IgD-negative memory B cell (primary cell): ENCODE data around the gene PCDH9. TPM values are rescaled to one million over a fixed set of nuclear protein-coding genes. Genes with fewer than 3 reads are reported as not detected.

Source experiments
- H3K27ac Mint-ChIP-seq, 3 donors: one replicate each; pipeline ENCODE4 v1.8.0; 2020 to 2022; ENCODE audit warnings: mild to moderate bottlenecking in 3 of 3, mixed read lengths in 3 of 3, moderate library complexity in 1 of 3
- H3K27me3 Mint-ChIP-seq: one replicate; pipeline ENCODE4 v1.8.0; 2021; ENCODE audit warnings: mixed read lengths
- H3K36me3 Mint-ChIP-seq: one replicate; pipeline ENCODE4 v1.8.0; 2020; ENCODE audit warnings: mild to moderate bottlenecking, mixed read lengths
- H3K4me1 Mint-ChIP-seq, 3 donors: one replicate each; pipeline ENCODE4 v1.8.0; 2020 to 2022; ENCODE audit warnings: mixed read lengths in 3 of 3, mild to moderate bottlenecking in 1 of 3
- H3K4me3 Mint-ChIP-seq, 4 donors: one replicate each; pipeline ENCODE4 v1.8.0; 2020 to 2022; ENCODE audit warnings: mild to moderate bottlenecking in 4 of 4, mixed read lengths in 4 of 4, moderate library complexity in 3 of 4
- H3K9me3 Mint-ChIP-seq, 3 donors: one replicate each; pipeline ENCODE4 v1.8.0; 2020 to 2021; ENCODE audit warnings: mixed read lengths in 3 of 3, mild to moderate bottlenecking in 1 of 3
- polyA plus RNA-seq: library from polyadenylated mRNA; unstranded; fragments of 300-500 nt; fragmentation: Illumina TruSeq; gene quantifications from one replicate; pipeline ENCODE4 v1.2.3, GENCODE V29; 2021

The PCDH9 gene
- polyA plus RNA-seq, 1 donor from 2014 or later, result 2.3 TPM

GRCh38 chr13:67208552-67208951 is 21.6 kb downstream of the PCDH9 start:
- H3K27me3 Mint-ChIP-seq, result no peaks in the 10 kb centered on the region
- H3K27ac Mint-ChIP-seq, result no peak overlapping the region
- H3K9me3 Mint-ChIP-seq, result no peaks in the 10 kb centered on the region
- H3K4me3 Mint-ChIP-seq, result no peak overlapping the region
- H3K4me1 Mint-ChIP-seq, result no peaks in the 10 kb centered on the region
- no peaks in the 10 kb centered on the region for H3K36me3 Mint-ChIP-seq

GRCh38 chr13:67204764-67205163 is 25.4 kb downstream of the PCDH9 start:
- H3K4me3 Mint-ChIP-seq, result no peak overlapping the region

GRCh38 chr13:67200605-67201004 is 29.5 kb downstream of the PCDH9 start:
- H3K4me1 Mint-ChIP-seq, result no peaks in the 10 kb centered on the region
- H3K27ac Mint-ChIP-seq, result no peak overlapping the region
- no peaks in the 10 kb centered on the region for H3K36me3 Mint-ChIP-seq
- no peaks in the 10 kb centered on the region for H3K27me3 Mint-ChIP-seq
- H3K9me3 Mint-ChIP-seq, result no peaks in the 10 kb centered on the region
- no peak overlapping the region for H3K4me3 Mint-ChIP-seq

More at GRCh38 chr13:67204764-67205163, 25.4 kb downstream of the PCDH9 start:
- Mint-ChIP-seq H3K36me3 (no peaks in the 10 kb centered on the region), H3K4me1 (no peaks in the 10 kb centered on the region), H3K27ac (no peak overlapping the region), H3K27me3 (no peaks in the 10 kb centered on the region), H3K9me3 (no peaks in the 10 kb centered on the region)

GRCh38 chr13:67200183-67200582 is 30.0 kb downstream of the PCDH9 start:
- Mint-ChIP-seq H3K27ac (no peak overlapping the region), H3K9me3 (no peaks in the 10 kb centered on the region), H3K4me1 (no peaks in the 10 kb centered on the region), H3K27me3 (no peaks in the 10 kb centered on the region), H3K36me3 (no peaks in the 10 kb centered on the region), H3K4me3 (no peak overlapping the region)

- H3K27ac Mint-ChIP-seq, result no peak overlapping the region
- H3K4me3 Mint-ChIP-seq, result no peak overlapping the region
- no peaks in the 10 kb centered on the region for H3K9me3 Mint-ChIP-seq
- H3K4me1 Mint-ChIP-seq, result no peaks in the 10 kb centered on the region
- H3K36me3 Mint-ChIP-seq, result no peaks in the 10 kb centered on the region
- no peaks in the 10 kb centered on the region for H3K27me3 Mint-ChIP-seq
Measured at GRCh38 chr13:67197704-67198103, 32.4 kb downstream of the PCDH9 start.

- no peaks in the 10 kb centered on the region for H3K27me3 Mint-ChIP-seq
- H3K4me1 Mint-ChIP-seq, result no peaks in the 10 kb centered on the region
- H3K4me3 Mint-ChIP-seq, result no peak overlapping the region
- H3K36me3 Mint-ChIP-seq, result no peaks in the 10 kb centered on the region
- no peak overlapping the region for H3K27ac Mint-ChIP-seq
- H3K9me3 Mint-ChIP-seq, result no peaks in the 10 kb centered on the region
Measured at GRCh38 chr13:67193979-67194378, 36.2 kb downstream of the PCDH9 start.

- no peak overlapping the region for H3K27ac Mint-ChIP-seq
- no peaks in the 10 kb centered on the region for H3K36me3 Mint-ChIP-seq
- no peaks in the 10 kb centered on the region for H3K9me3 Mint-ChIP-seq
- no peaks in the 10 kb centered on the region for H3K4me1 Mint-ChIP-seq
- H3K27me3 Mint-ChIP-seq, result no peaks in the 10 kb centered on the region
- H3K4me3 Mint-ChIP-seq, result no peak overlapping the region
Measured at GRCh38 chr13:67192751-67193150, 37.4 kb downstream of the PCDH9 start.

- Mint-ChIP-seq H3K4me3 (no peak overlapping the region), H3K4me1 (no peaks in the 10 kb centered on the region), H3K27ac (no peak overlapping the region), H3K9me3 (no peaks in the 10 kb centered on the region), H3K36me3 (no peaks in the 10 kb centered on the region), H3K27me3 (no peaks in the 10 kb centered on the region)
Measured at GRCh38 chr13:67186995-67187569, 43.1 kb downstream of the PCDH9 start.

GRCh38 chr13:67184247-67184646 is 45.9 kb downstream of the PCDH9 start:
- H3K9me3 Mint-ChIP-seq, result no peaks in the 10 kb centered on the region
- H3K4me1 Mint-ChIP-seq, result no peaks in the 10 kb centered on the region
- no peak overlapping the region for H3K27ac Mint-ChIP-seq
- H3K4me3 Mint-ChIP-seq, result no peak overlapping the region
- H3K27me3 Mint-ChIP-seq, result no peaks in the 10 kb centered on the region
- no peaks in the 10 kb centered on the region for H3K36me3 Mint-ChIP-seq

- no peaks in the 10 kb centered on the region for H3K9me3 Mint-ChIP-seq
- H3K27ac Mint-ChIP-seq, result no peak overlapping the region
- no peak overlapping the region for H3K4me3 Mint-ChIP-seq
- no peaks in the 10 kb centered on the region for H3K27me3 Mint-ChIP-seq
- no peaks in the 10 kb centered on the region for H3K36me3 Mint-ChIP-seq
- H3K4me1 Mint-ChIP-seq, result no peaks in the 10 kb centered on the region
Measured at GRCh38 chr13:67183151-67183550, 47.0 kb downstream of the PCDH9 start.

GRCh38 chr13:67175836-67176459 is 54.2 kb downstream of the PCDH9 start:
- Mint-ChIP-seq H3K4me3 (no peak overlapping the region), H3K27me3 (no peaks in the 10 kb centered on the region), H3K4me1 (no peaks in the 10 kb centered on the region), H3K9me3 (peaks cover 0 to 2% (median 1%) of the 10 kb centered on the region in 3 donors), H3K36me3 (no peaks in the 10 kb centered on the region), H3K27ac (peak overlapping the region in 1 of 3 donors; percentile 6)

- Mint-ChIP-seq H3K27ac (no peak overlapping the region), H3K4me1 (no peaks in the 10 kb centered on the region), H3K36me3 (no peaks in the 10 kb centered on the region), H3K27me3 (no peaks in the 10 kb centered on the region), H3K4me3 (peak overlapping the region in 1 of 4 donors; percentile 24), H3K9me3 (no peaks in the 10 kb centered on the region)
Measured at GRCh38 chr13:67168384-67168783, 61.8 kb downstream of the PCDH9 start.

GRCh38 chr13:67167420-67167819 is 62.7 kb downstream of the PCDH9 start:
- Mint-ChIP-seq H3K27ac (no peak overlapping the region), H3K9me3 (no peaks in the 10 kb centered on the region), H3K4me1 (no peaks in the 10 kb centered on the region), H3K36me3 (no peaks in the 10 kb centered on the region), H3K4me3 (no peak overlapping the region), H3K27me3 (no peaks in the 10 kb centered on the region)

GRCh38 chr13:67161176-67161575 is 69.0 kb downstream of the PCDH9 start:
- peaks cover 0 to 4% (median 0%) of the 10 kb centered on the region in 3 donors for H3K9me3 Mint-ChIP-seq
- no peaks in the 10 kb centered on the region for H3K36me3 Mint-ChIP-seq
- H3K4me3 Mint-ChIP-seq, result no peak overlapping the region
- H3K4me1 Mint-ChIP-seq, result no peaks in the 10 kb centered on the region
- peak overlapping the region in 1 of 3 donors; percentile 17 for H3K27ac Mint-ChIP-seq
- H3K27me3 Mint-ChIP-seq, result no peaks in the 10 kb centered on the region

GRCh38 chr13:67158903-67159302 is 71.2 kb downstream of the PCDH9 start:
- peaks cover 0 to 5% (median 0%) of the 10 kb centered on the region in 3 donors for H3K9me3 Mint-ChIP-seq
- H3K27ac Mint-ChIP-seq, result peak overlapping the region in 1 of 3 donors; percentile 43
- H3K27me3 Mint-ChIP-seq, result no peaks in the 10 kb centered on the region
- H3K4me1 Mint-ChIP-seq, result no peaks in the 10 kb centered on the region
- no peaks in the 10 kb centered on the region for H3K36me3 Mint-ChIP-seq
- H3K4me3 Mint-ChIP-seq, result no peak overlapping the region

GRCh38 chr13:67156723-67157060 is 73.4 kb downstream of the PCDH9 start:
- Mint-ChIP-seq H3K4me1 (no peaks in the 10 kb centered on the region), H3K36me3 (no peaks in the 10 kb centered on the region), H3K9me3 (peaks cover 0 to 8% (median 0%) of the 10 kb centered on the region in 3 donors), H3K27ac (no peak overlapping the region), H3K27me3 (no peaks in the 10 kb centered on the region), H3K4me3 (no peak overlapping the region)
